Endodermal cell (in vitro differentiated cells): Measurements from ENCODE around the gene P3H1. TPM values are rescaled to one million over a fixed set of nuclear protein-coding genes. Genes with fewer than 3 reads are reported as not detected.
A peak's percentile ranks its signal among the peaks of the same experiment; 100 is the strongest.

Experiments
- DNase-seq: peaks from one replicate; pipeline ENCODE4 v3.0.0-alpha.2; 2017
- H3K27ac ChIP-seq: 2 replicates; pipeline ENCODE4 v1.5.1; 2013; ENCODE audit warnings: mild to moderate bottlenecking, low read depth, low read length, moderate library complexity
- H3K27me3 ChIP-seq: 2 replicates; pipeline ENCODE4 v1.6.1; 2013; ENCODE audit warnings: mild to moderate bottlenecking, low read length, moderate library complexity; ENCODE audit not compliant: insufficient read depth, control insufficient read depth, poor library complexity, severe bottlenecking
- H3K36me3 ChIP-seq: 2 replicates; pipeline ENCODE4 v1.7.0; 2013; ENCODE audit warnings: mild to moderate bottlenecking, low read length, moderate library complexity; ENCODE audit not compliant: control insufficient read depth, insufficient read depth
- H3K4me1 ChIP-seq: one replicate; pipeline ENCODE4 v1.7.0; 2013; ENCODE audit warnings: low read length; ENCODE audit not compliant: control insufficient read depth, insufficient read depth
- H3K4me3 ChIP-seq: 2 replicates; pipeline ENCODE4 v1.5.1; 2013; ENCODE audit warnings: mild to moderate bottlenecking, low read length, moderate library complexity
- H3K9ac ChIP-seq: 2 replicates; pipeline ENCODE4 v1.6.1; 2013; ENCODE audit warnings: mild to moderate bottlenecking, low read length, moderate library complexity; ENCODE audit not compliant: poor library complexity, severe bottlenecking; ENCODE audit errors: extremely low read depth
- H3K9me3 ChIP-seq: 2 replicates; pipeline ENCODE4 v1.6.1; 2013; ENCODE audit warnings: mild to moderate bottlenecking, low read length, moderate library complexity; ENCODE audit not compliant: control insufficient read depth
- H3K27ac Mint-ChIP-seq: 2 replicates; pipeline ENCODE4 v1.8.0; 2020; ENCODE audit warnings: mixed read lengths
- H3K27me3 Mint-ChIP-seq: 2 replicates; pipeline ENCODE4 v1.8.0; 2021; ENCODE audit warnings: mild to moderate bottlenecking, mixed read lengths; ENCODE audit not compliant: insufficient read depth
- H3K36me3 Mint-ChIP-seq: 2 replicates; pipeline ENCODE4 v1.8.0; 2020; ENCODE audit warnings: low read depth, mixed read lengths
- H3K4me1 Mint-ChIP-seq: 2 replicates; pipeline ENCODE4 v1.8.0; 2020; ENCODE audit warnings: mixed read lengths
- H3K4me3 Mint-ChIP-seq: 2 replicates; pipeline ENCODE4 v1.8.0; 2020; ENCODE audit warnings: mild to moderate bottlenecking, moderate library complexity, mixed read lengths
- H3K9me3 Mint-ChIP-seq: 2 replicates; pipeline ENCODE4 v1.8.0; 2020; ENCODE audit warnings: mild to moderate bottlenecking, mixed read lengths
- WGBS, 2 experiments: methylation state at CpG; one replicate each; pipeline versions ENCODE4 v1.1.5 to v1.1.7; 2013; ENCODE audit warnings: missing lambda C conversion rate in 2 of 2, mixed read lengths in 1 of 2; ENCODE audit not compliant: insufficient coverage in 1 of 2, insufficient read length in 1 of 2; 5-methylcytosine and 5-hydroxymethylcytosine counted together
- total RNA-seq, 2 donors: library from RNA; stranded (reverse); fragmentation: NEBNext Ultra II Directional in 1 of 2; extraction: Animal tissue kit (Norgen Biotek cat#: 25700) in 1 of 2; gene quantifications; 2 replicates in 1 of 2; 3 replicates in 1 of 2; pipeline ENCODE4 v1.2.1, GENCODE V29; 2021
- TF ChIP-seq, protein P1 (sequence below): fragments of 200-600 bp; sonication (generic); conservative IDR thresholded peaks from 2 replicates; pipeline ENCODE4 v1.5.0; 2021; ENCODE audit warnings: antibody characterized with exemption, mild to moderate bottlenecking

The P3H1 gene
- total RNA-seq, 2 donors from 2014 or later: 51.7 to 68.3 TPM

GRCh38 chr1:42793824-42794223, 27.0 kb upstream of the P3H1 start:
- TF ChIP-seq, protein P1, sequence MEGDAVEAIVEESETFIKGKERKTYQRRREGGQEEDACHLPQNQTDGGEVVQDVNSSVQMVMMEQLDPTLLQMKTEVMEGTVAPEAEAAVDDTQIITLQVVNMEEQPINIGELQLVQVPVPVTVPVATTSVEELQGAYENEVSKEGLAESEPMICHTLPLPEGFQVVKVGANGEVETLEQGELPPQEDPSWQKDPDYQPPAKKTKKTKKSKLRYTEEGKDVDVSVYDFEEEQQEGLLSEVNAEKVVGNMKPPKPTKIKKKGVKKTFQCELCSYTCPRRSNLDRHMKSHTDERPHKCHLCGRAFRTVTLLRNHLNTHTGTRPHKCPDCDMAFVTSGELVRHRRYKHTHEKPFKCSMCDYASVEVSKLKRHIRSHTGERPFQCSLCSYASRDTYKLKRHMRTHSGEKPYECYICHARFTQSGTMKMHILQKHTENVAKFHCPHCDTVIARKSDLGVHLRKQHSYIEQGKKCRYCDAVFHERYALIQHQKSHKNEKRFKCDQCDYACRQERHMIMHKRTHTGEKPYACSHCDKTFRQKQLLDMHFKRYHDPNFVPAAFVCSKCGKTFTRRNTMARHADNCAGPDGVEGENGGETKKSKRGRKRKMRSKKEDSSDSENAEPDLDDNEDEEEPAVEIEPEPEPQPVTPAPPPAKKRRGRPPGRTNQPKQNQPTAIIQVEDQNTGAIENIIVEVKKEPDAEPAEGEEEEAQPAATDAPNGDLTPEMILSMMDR: no peak
- Histone ChIP-seq H3K9ac (no peak overlapping the region), H3K9me3 (no peaks in the 10 kb centered on the region), H3K36me3 (no peaks in the 10 kb centered on the region), H3K27ac (no peak overlapping the region), H3K4me1 (no peaks in the 10 kb centered on the region), H3K4me3 (no peak overlapping the region), H3K27me3 (no peaks in the 10 kb centered on the region)
- Mint-ChIP-seq H3K9me3 (no peaks in the 10 kb centered on the region), H3K4me3 (no peak overlapping the region), H3K27ac (no peak overlapping the region), H3K27me3 (peaks cover 3% of the 10 kb centered on the region), H3K4me1 (peaks cover 9% of the 10 kb centered on the region), H3K36me3 (no peaks in the 10 kb centered on the region)
- 97 to 100% methylated on average over 2 of the region's 2 CpGs for WGBS, 2 experiments
- no peak for DNase-seq

- Mint-ChIP-seq H3K27me3 (peaks cover 16% of the 10 kb centered on the region), H3K36me3 (peaks cover 13% of the 10 kb centered on the region), H3K4me3 (no peak overlapping the region), H3K9me3 (no peaks in the 10 kb centered on the region), H3K27ac (peak overlapping the region; percentile 19), H3K4me1 (peaks cover 4% of the 10 kb centered on the region)
- Histone ChIP-seq H3K36me3 (peaks cover 3% of the 10 kb centered on the region), H3K4me3 (no peak overlapping the region), H3K9me3 (no peaks in the 10 kb centered on the region), H3K4me1 (no peaks in the 10 kb centered on the region), H3K9ac (no peak overlapping the region), H3K27ac (no peak overlapping the region), H3K27me3 (no peaks in the 10 kb centered on the region)
- TF ChIP-seq, protein P1: no peak
- 86 to 87% methylated on average over 1 of the region's 1 CpG for WGBS, 2 experiments
- DNase-seq: no peak
Observed at GRCh38 chr1:42788021-42788420, 21.2 kb upstream of the P3H1 start.

- H3K36me3 ChIP-seq: peaks cover 10% of the 10 kb centered on the region
- no peak for DNase-seq
- no peak overlapping the region for H3K9ac ChIP-seq
- H3K4me1 Mint-ChIP-seq: peaks cover 4% of the 10 kb centered on the region
- no peak overlapping the region for H3K4me3 Mint-ChIP-seq
- no peak overlapping the region for H3K27ac Mint-ChIP-seq
- no peaks in the 10 kb centered on the region for H3K9me3 Mint-ChIP-seq
- H3K27me3 Mint-ChIP-seq: peaks cover 16% of the 10 kb centered on the region
- H3K9me3 ChIP-seq: no peaks in the 10 kb centered on the region
- TF ChIP-seq, protein P1: no peak
- H3K4me3 ChIP-seq: no peak overlapping the region
- no peak overlapping the region for H3K27ac ChIP-seq
- no peaks in the 10 kb centered on the region for H3K4me1 ChIP-seq
- 92 to 97% methylated on average over 4 to 5 of the region's 5 CpGs for WGBS, 2 experiments
- peaks cover 21% of the 10 kb centered on the region for H3K36me3 Mint-ChIP-seq
- no peaks in the 10 kb centered on the region for H3K27me3 ChIP-seq
Observed at GRCh38 chr1:42786097-42786496, 19.3 kb upstream of the P3H1 start.
